GM21529 (cell line): ENCODE data around the gene COLQ.
"Not testable (repeated sequence)": the region's sequence is repeated elsewhere in the genome, so short reads cannot be mapped to it uniquely, and the experiment has no call there.

Source experiments
- ATAC-seq: cut with Tn5 transposase; IDR thresholded peaks from one replicate; pipeline ENCODE4 v1.9.1; 2021; ENCODE audit not compliant: unreplicated experiment

COLQ gene

GRCh38 chr3:15493436-15493835 is 28.1 kb downstream of the COLQ start:
- ATAC-seq: no peak

- no peak for ATAC-seq
Measured at GRCh38 chr3:15492847-15493360, 28.6 kb downstream of the COLQ start.

DNA sequence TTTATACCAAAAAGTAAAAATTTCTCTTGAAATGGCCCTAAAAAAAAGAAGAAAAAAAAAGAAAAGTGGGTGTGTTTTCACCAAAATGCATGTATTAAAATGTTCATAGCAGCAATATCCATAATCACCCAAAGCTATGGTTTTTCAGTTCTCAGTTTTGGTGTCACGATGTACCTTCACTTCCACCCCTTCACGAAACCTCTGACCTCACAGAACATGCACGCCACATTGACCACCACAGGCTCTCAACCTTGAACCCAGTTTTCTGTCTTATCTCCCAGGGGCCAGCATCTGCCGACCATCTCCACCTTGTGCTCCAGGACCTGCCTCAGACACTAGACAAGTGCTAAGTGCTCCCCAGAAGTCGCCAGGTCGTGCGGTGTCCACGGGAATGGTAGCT is 30.4 kb downstream of the COLQ start:
- no peak for ATAC-seq

DNA sequence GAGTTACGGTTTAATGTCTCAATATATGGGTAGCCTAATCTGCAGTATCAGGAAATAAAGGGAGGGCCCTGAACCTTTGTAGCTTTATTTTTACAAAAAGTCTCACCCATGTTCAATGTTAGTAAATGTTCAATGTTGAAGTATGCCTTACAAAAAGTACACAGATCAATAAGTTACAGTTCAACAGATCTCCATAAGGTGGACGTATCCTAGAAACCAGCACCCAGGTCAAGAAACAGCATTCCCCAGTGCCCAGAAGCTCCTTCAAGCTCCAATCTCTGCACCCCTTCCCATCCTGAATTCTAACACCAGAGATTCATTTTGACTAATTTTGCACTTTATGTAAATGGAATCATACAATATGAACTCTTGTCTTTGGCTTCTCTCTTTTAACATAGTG is 31.3 kb downstream of the COLQ start:
- ATAC-seq: no peak

DNA sequence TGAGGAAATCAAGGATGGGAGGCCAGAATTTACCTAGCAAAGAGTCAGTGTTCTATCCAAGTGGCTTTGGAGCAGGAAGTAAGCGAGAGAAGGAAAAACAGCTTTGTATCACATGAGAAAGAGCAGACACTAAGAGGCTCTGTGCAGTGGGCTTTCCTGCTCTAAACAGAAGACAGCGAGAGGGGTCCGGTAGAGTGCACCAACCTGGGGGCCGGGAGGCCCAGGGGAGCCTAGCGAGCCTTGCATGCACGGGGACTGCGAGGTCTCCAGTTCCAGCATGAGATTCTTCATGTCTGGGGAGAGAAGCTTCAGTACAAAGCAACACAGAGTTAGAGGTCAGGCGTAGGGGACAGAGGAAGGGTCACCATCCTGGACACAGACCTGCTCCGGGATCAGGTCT is 33.5 kb downstream of the COLQ start:
- ATAC-seq: no peak

DNA sequence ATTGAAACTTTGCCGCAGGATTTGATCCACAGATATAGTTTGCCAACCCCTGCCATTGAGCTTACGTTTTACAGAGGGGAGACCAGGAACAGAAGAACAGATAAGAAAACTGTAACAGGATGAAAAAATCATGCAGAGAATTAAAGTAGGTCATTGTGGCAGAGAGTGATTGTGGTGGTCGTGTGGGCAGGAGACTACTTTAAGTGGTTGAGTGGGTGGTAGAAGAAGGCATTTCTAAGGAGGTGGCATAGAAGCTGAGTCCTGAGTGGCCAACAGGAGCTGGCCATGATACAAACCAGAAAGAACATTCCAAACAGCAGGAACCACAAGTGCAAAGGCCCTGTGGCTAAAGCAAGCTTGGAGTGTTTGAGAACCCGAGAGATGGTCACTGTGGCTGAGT is 34.5 kb downstream of the COLQ start:
- ATAC-seq: no peak

- ATAC-seq: no peak
Measured at GRCh38 chr3:15486020-15486419, 35.5 kb downstream of the COLQ start.

DNA sequence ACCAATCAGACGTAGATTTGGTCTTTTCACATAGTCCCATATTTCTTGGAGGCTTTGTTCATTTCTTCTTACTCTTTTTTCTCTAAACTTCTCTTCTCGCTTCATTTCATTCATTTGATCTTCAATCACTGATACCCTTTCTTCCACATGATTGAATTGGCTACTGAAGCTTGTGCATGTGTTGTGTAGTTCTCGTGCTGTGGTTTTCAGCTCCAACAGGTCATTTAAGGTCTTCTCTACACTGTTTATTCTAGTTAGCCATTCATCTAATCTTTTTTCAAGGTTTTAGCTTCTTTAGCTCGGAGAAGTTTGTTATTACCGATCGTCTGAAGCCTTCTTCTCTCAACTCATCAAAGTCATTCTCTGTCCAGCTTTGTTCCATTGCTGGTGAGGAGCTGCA is 37.0 kb downstream of the COLQ start:
- ATAC-seq: not testable (repeated sequence)

DNA sequence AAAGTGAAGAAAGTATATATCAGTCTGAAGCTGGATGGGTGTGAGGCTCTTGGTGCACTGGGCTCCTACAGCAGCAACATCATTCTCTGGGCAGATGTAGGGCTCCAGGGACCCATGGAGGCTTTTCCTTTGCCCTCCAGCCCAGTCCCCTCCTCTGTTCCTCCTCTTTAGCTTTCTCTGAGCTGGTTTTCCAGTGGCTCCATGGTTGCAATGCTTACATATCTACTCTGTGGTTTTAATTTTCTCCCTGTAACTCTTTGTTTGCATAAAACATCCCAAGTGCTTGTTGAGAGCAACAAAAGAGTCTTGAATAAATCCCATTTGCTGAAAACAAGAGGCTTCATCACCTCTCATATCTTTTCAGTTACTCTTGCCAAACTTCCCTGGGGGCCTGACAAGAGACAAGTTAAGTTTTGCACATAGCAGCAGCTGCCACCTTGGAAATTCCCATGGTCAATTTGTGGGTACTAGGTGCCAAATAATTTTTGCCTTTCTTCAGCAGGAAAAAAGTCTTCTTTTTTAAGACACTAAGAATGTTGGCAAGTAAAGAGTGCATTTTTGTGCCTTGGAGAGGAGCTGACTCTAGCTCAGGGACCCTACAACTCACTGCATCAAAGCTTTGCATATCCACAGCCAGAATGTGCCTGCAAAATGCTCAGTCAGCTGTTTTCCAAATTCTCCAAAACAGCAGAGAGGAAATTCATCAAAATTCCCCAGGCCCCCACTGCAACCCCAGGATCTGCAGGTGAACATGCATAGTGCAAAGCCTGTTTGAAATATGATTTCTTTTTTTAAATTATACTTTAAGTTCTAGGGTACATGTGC is 41.9 kb downstream of the COLQ start:
- ATAC-seq: no peak

- no peak for ATAC-seq
Measured at GRCh38 chr3:15478640-15478979, 42.9 kb downstream of the COLQ start.

GRCh38 chr3:15477951-15478639 is 43.4 kb downstream of the COLQ start:
- no peak for ATAC-seq

DNA sequence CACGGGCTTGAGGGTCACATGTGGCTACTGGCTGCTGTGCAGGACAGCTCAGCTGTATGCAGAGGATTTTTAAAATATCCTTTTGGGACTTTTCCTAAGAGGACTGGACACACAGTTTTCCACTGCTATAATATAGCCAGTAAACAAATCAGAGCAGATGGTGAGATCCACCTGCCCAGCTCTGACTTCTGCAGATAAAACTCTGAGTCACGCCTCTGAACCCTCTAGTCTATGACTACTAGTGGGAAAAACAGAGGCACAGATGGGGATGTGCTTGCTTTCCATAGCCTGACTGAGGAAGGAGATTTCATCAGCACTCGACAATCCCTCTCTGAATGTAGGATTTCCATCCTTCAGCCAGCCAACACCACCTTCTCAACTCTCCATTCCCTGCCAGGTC is 45.1 kb downstream of the COLQ start:
- no peak for ATAC-seq

GRCh38 chr3:15475161-15475560 is 46.3 kb downstream of the COLQ start:
- ATAC-seq: no peak

DNA sequence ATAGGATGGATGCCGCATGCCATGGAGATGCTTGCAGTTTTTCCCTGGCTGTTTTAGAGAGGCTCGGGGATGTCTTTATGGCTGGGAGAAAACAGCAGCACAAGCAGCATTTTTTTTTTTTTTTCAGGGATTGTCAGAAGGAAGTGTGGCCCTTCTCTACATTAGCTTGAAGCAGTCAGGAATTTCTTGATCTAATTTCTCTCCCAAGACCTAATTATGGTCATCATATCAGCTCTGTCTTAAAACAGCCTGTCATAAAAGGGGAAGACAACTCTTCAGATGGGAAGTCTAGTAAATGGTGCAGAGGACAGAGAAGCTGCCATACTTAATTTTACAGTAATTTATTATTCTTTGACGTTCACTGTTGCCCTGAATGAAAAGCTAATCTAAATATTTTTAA is 49.6 kb downstream of the COLQ start:
- ATAC-seq: no peak

- ATAC-seq: no peak
Measured at GRCh38 chr3:15470849-15471248, 50.7 kb downstream of the COLQ start.

GRCh38 chr3:15470261-15470660 is 51.2 kb downstream of the COLQ start:
- no peak for ATAC-seq

- no peak for ATAC-seq
Measured at GRCh38 chr3:15467227-15468181, 54.0 kb downstream of the COLQ start.

GRCh38 chr3:15465876-15466585 is 55.5 kb downstream of the COLQ start:
- no peak for ATAC-seq

DNA sequence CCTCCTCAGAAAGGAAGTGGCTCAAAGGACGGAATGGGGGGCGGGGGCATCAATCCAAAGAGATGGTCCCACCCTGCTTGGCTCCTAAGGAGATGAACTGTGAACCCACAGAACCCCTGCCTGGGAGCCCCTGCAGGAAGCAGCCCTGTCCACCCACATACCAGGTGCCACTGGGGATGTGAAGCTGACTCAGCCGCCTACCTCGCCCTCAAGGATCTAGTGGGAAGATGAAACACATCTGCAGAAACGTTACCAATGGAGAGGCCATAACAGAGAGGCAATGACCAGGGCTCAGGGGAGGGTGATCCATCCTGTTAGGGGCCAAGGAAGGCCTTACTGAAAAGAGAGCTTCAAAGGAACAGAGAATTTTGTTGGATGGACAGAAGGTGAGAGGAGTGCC is 59.1 kb downstream of the COLQ start:
- ATAC-seq: no peak

GRCh38 chr3:15460891-15461531 is 60.5 kb downstream of the COLQ start:
- ATAC-seq: no peak
